GM12874 (cell line): Measurements from ENCODE around the gene AGMAT.

Experiments used
- CTCF ChIP-seq: IDR thresholded peaks from 2 replicates; pipeline ENCODE4 v1.5.1; 2011; ENCODE audit warnings: low read depth, mild to moderate bottlenecking, control low read depth, low read length, moderate library complexity; ENCODE audit not compliant: insufficient read depth

Gene AGMAT

GRCh38 chr1:15531003-15531402 lies 53.8 kb downstream of the AGMAT start:
- TF ChIP-seq CTCF, result no peak

GRCh38 chr1:15526490-15527339 lies 58.1 kb downstream of the AGMAT start, which contains the start of gene DNAJC16:
Gene DNAJC16 (plus strand): TSS chr1:15526848. CDS start chr1:15529106, 2,258 bp downstream.
- TF ChIP-seq CTCF, result 0 out of 2 replicates have a peak, but pooled peaks have one; percentile 10

- TF ChIP-seq CTCF, result no peak
These were observed 58.8 kb downstream of the AGMAT start for GRCh38 chr1:15526021-15526489.

- TF ChIP-seq CTCF, result no peak
These were observed 59.5 kb downstream of the AGMAT start for GRCh38 chr1:15525050-15526020.

GRCh38 chr1:15524283-15525049 lies 60.4 kb downstream of the AGMAT start:
- no peak for TF ChIP-seq CTCF

- TF ChIP-seq CTCF, result no peak
These were observed 60.9 kb downstream of the AGMAT start, which contains the start of gene CASP9 for GRCh38 chr1:15524021-15524282. Gene CASP9 (minus strand): TSS chr1:15524215. CDS start chr1:15524200, 15 bp downstream.
